ENCODE data around the gene ZNF329. TPM values are rescaled to one million over a fixed set of nuclear protein-coding genes. Genes with fewer than 3 reads are reported as not detected.

The ZNF329 gene
- total RNA-seq, 6 experiments from 2014 or later = 2.0 to 7.2 (median 2.9) TPM

DNA sequence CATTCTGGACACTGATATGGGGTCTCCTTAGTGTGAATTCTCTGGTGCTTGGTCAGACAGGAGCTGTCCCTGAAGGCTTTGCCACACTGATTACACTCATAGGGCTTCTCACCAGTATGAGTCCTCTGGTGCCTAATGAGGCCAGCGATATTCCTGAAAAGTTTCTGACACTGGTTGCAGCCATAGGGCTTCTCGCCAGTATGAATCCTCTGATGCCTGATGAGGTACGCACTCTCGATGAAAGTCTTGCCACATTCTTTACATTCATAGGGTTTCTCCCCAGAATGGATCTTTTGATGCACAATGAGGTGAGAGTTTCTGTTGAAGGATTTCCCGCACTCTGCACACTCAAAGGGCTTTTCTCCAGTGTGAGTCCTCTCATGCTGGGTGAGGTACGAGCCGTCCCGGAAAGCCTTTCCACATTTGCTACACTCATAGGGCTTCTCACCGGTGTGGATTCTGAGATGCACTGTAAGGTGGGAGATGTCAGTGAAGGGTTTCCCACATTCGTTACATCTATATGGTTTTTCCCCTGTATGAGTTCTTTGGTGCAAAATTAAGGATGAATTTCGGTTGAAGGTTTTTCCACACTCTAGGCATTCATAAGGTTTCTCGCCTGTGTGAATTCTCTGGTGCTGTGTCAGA is 22.4 kb downstream of the ZNF329 start:
- no peaks in the 10 kb centered on the region for H3K27me3 ChIP-seq
- no peak overlapping the region for H3K4me3 ChIP-seq
- WGBS (ENCODE audit: insufficient coverage, low coverage, low lambda C conversion rate, missing lambda C conversion rate) = 90% methylated on average over 5 of the region's 12 CpGs
- TF ChIP-seq, protein P1, sequence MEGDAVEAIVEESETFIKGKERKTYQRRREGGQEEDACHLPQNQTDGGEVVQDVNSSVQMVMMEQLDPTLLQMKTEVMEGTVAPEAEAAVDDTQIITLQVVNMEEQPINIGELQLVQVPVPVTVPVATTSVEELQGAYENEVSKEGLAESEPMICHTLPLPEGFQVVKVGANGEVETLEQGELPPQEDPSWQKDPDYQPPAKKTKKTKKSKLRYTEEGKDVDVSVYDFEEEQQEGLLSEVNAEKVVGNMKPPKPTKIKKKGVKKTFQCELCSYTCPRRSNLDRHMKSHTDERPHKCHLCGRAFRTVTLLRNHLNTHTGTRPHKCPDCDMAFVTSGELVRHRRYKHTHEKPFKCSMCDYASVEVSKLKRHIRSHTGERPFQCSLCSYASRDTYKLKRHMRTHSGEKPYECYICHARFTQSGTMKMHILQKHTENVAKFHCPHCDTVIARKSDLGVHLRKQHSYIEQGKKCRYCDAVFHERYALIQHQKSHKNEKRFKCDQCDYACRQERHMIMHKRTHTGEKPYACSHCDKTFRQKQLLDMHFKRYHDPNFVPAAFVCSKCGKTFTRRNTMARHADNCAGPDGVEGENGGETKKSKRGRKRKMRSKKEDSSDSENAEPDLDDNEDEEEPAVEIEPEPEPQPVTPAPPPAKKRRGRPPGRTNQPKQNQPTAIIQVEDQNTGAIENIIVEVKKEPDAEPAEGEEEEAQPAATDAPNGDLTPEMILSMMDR (IDR thresholded peaks at IDR 0.05) = no peak
- TF ChIP-seq POLR2A (IDR thresholded peaks at IDR 0.05) = no peak
- no peaks in the 10 kb centered on the region for H3K4me1 ChIP-seq
- intact Hi-C loops (cut with DNase I) = no loop called here
- H3K9me3 ChIP-seq = peaks cover 0 to 89% (median 54%) of the 10 kb centered on the region in 4 donors
- peaks cover 5 to 33% (median 9%) of the 10 kb centered on the region in 4 donors for H3K36me3 ChIP-seq
- ATAC-seq (no peak), DNase-seq (no peak)
- H3K27ac ChIP-seq = no peak overlapping the region

DNA sequence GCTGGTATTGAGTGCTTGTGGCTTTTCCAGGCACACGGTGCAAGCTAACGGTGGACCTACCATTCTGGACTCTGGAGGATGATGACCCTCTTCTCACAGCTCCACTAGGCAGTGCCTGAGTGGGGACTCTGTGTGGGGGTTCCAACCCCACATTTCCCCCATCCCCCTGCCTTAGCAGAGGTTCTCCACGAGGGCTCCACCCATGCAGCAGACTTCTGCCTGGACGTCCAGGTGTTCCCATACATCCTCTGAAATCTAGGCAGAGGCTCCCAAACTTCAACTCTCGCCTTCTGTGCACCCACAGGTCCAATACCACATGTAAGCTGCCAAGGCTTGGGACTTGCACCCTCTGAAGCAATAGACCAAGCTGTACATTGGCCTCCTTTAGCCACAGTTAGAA is 27.2 kb downstream of the ZNF329 start:
- no peaks in the 10 kb centered on the region for H3K4me1 ChIP-seq
- 14% methylated on average over 1 of the region's 5 CpGs for WGBS (ENCODE audit: insufficient coverage, low coverage, low lambda C conversion rate, missing lambda C conversion rate)
- intact Hi-C loops (cut with DNase I) = no loop called here

DNA sequence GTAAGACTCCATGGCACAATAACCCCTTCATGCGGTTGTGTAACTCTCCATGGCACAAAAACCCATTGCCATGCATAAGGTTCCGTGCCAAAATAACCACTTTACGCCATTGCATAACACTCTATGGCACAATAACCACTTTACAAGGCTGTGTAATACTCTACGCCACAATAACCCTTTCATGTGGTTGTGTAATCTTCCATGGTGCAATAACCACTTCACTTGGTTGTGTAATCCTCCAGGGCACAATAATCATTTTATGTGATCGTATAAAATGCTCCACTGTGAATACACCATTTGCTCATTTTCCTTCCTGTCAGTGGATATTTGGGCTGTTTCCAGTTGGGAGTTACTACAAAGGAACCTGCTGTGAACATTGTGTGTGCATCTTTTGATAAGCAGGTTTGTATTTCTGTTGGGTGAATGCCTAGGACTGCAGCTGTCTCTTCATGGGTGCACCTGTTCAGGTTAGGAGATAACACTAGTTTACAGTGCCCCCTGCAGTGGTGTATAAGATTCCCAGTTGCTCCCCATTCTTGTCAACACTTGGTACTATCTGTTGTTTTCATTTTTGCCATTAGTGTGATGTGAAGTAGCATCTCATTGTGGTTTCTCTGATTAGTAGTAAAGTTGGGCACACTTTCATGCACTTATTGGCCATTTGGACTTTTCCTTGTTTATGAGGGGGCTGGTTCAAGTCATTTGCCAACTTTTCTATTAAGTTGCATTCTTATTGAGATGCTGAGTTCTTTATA is 31.4 kb downstream of the ZNF329 start:
- peaks cover 0 to 28% (median 2%) of the 10 kb centered on the region in 4 donors for H3K9me3 ChIP-seq
- H3K27me3 ChIP-seq = no peaks in the 10 kb centered on the region
- 64% methylated on average over 5 of the region's 5 CpGs for WGBS (ENCODE audit: insufficient coverage, low coverage, low lambda C conversion rate, missing lambda C conversion rate)
- no peak overlapping the region for H3K27ac ChIP-seq
- ATAC-seq (no peak), DNase-seq (no peak)
- no peaks in the 10 kb centered on the region for H3K4me1 ChIP-seq
- no peak overlapping the region for H3K4me3 ChIP-seq
- TF ChIP-seq, protein P1 (IDR thresholded peaks at IDR 0.05) = no peak
- TF ChIP-seq POLR2A (IDR thresholded peaks at IDR 0.05) = no peak
- intact Hi-C loops (cut with DNase I) = no loop called here
- H3K36me3 ChIP-seq = no peaks in the 10 kb centered on the region

More for the DNA sequence above, 27.2 kb downstream of the ZNF329 start:
- no peak overlapping the region for H3K27ac ChIP-seq
- no peaks in the 10 kb centered on the region for H3K27me3 ChIP-seq
- H3K9me3 ChIP-seq = peaks cover 0 to 66% (median 26%) of the 10 kb centered on the region in 4 donors
- H3K36me3 ChIP-seq = peaks cover 0 to 6% (median 1%) of the 10 kb centered on the region in 4 donors
- TF ChIP-seq, protein P1 (IDR thresholded peaks at IDR 0.05) = no peak
- no peak for TF ChIP-seq POLR2A (IDR thresholded peaks at IDR 0.05)
- no peak for DNase-seq
- ATAC-seq = no peak
- no peak overlapping the region for H3K4me3 ChIP-seq

DNA sequence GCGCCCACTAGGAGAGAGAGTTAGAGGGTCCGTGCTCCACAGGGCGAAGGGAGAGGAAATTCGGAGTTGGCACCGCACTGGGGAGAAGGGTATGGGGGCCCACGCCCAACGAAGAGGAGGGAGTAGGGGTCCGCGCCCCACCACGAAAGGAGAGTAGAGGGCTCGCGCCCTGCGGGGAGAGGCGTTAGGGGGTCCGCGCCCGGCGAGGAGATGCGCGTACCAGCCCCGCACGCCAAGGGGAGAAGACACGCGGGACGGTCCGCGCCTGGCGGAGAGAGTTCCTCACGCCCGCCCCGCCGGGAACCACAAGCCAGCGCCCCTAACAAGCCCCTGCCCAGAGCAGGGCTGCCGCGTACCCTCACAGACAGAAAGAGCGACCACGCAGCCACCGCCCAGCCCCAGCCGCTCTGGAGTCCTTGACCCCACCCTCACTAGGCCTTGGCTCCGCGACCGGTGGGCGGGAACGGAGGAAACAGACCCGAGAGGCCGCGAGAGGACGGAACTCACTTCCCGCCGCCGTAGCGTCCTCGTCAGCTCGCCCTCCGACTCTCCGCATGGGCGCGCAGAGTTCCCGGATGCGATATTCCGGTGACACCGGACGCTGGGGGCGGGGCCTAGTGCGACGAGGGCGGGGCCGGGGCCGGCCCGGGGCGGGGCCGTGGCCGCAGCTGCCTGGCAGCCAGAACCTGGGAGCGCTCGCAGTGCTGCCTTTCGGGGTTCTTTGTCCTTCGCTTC is 32.6 kb downstream of the ZNF329 start:
- 12% methylated on average over 29 of the region's 77 CpGs for WGBS (ENCODE audit: insufficient coverage, low coverage, low lambda C conversion rate, missing lambda C conversion rate)
- H3K4me1 ChIP-seq = no peaks in the 10 kb centered on the region
- no peak overlapping the region for H3K27ac ChIP-seq
- no peaks in the 10 kb centered on the region for H3K36me3 ChIP-seq
- intact Hi-C loops (cut with DNase I) = no loop called here
- peak in 1 of 4 donors; percentile 45 for ATAC-seq
- no peak overlapping the region for H3K4me3 ChIP-seq
- TF ChIP-seq, protein P1 (IDR thresholded peaks at IDR 0.05) = no peak
- no peak for TF ChIP-seq POLR2A (IDR thresholded peaks at IDR 0.05)
- peak in 1 of 3 donors; percentile 20 for DNase-seq
- H3K27me3 ChIP-seq = no peaks in the 10 kb centered on the region
- H3K9me3 ChIP-seq = peaks cover 0 to 26% (median 2%) of the 10 kb centered on the region in 4 donors

Data from right lobe of liver (tissue), 6 donors.